ENCODE results near the gene TMEM242. TPM values are rescaled to one million over a fixed set of nuclear protein-coding genes. Genes with fewer than 3 reads are reported as not detected.

The TMEM242 gene
- total and polyA plus RNA-seq, 2 of the 4 experiments (the other 2 are of a cell fraction), result 2.3 to 4.6 TPM

GRCh38 chr6:157271911-157272310 is 51.4 kb downstream of the TMEM242 start:
- no peak overlapping the region; the same call in 1 of the 2 replicates for H3K23ac ChIP-seq (ENCODE audit: low read depth, low read length)
- intact Hi-C loops (cut with micrococcal nuclease), result loop anchor here (10.0 kb wide), 1 partner anchor 317 kb away; no protein-coding TSS in a partner anchor
- no peak overlapping the region for H2BK15ac ChIP-seq (ENCODE audit: low read depth, low read length)
- no peak overlapping the region for H3K4me3 ChIP-seq (ENCODE audit: insufficient read depth, low read depth, low read length)
- H3K27ac ChIP-seq (ENCODE audit: insufficient read depth, low read length), result no peak overlapping the region
- H4K8ac ChIP-seq (ENCODE audit: low read depth in 2 of 2, low read length in 2 of 2), result no peak overlapping the region
- POLR2A ChIA-PET (ENCODE audit: unreplicated experiment), result no interaction called here
- H2BK120ac ChIP-seq (ENCODE audit: low read depth, low read length), result no peak overlapping the region
- H2BK20ac ChIP-seq (ENCODE audit: low read depth, low read length), result no peak overlapping the region
- H3K9ac ChIP-seq (ENCODE audit: low read depth, low read length), result no peak overlapping the region
- no peak overlapping the region for H3K4me2 ChIP-seq (ENCODE audit: low read depth, low read length)
- dilution Hi-C loops (cut with HindIII; ENCODE audit: low sequenced_read_pairs, unreplicated experiment), result no loop called here
- no peak for TF ChIP-seq RFX5 (IDR thresholded peaks at IDR 0.05; ENCODE audit: low read depth, low read length)
- no peak for TF ChIP-seq USF2 (IDR thresholded peaks at IDR 0.05; ENCODE audit: low read depth, low read length)
- TF ChIP-seq ELK1 (IDR thresholded peaks at IDR 0.05; ENCODE audit: borderline replicate concordance, low read depth, low read length), result no peak
- no peak for TF ChIP-seq RCOR1 (IDR thresholded peaks at IDR 0.05; ENCODE audit: insufficient replicate concordance, low read length)
- TF ChIP-seq MAFK (IDR thresholded peaks at IDR 0.05; ENCODE audit: low read depth, low read length), result no peak
- no peak for TF ChIP-seq RAD21 (IDR thresholded peaks at IDR 0.05; ENCODE audit: low read length)
- no peak overlapping the region for H3K14ac ChIP-seq (replicated peaks; ENCODE audit: low read depth, low read length)
- no peak overlapping the region for H4K5ac ChIP-seq (ENCODE audit: low read depth, low read length)
- no peak overlapping the region for H3K18ac ChIP-seq (ENCODE audit: low read depth, low read length)
- no peak overlapping the region for H2AK9ac ChIP-seq (replicated peaks; ENCODE audit: low read depth, low read length, poor library complexity)
- CTCF ChIA-PET, result no interaction called here
- no peak for DNase-seq
- no TSS peak for BruUV-seq (replicated peaks)
- H2AFZ ChIP-seq (replicated peaks; ENCODE audit: low read length, poor library complexity), result no peak overlapping the region
- H2BK5ac ChIP-seq (ENCODE audit: low read depth, low read length, poor library complexity, severe bottlenecking), result no peak overlapping the region
- H3K36me3 ChIP-seq (ENCODE audit: control insufficient read depth, insufficient read depth, low read length), result no peaks in the 10 kb centered on the region
- no peak overlapping the region for H4K91ac ChIP-seq (ENCODE audit: insufficient read depth, low read depth, low read length)
- H2AK5ac ChIP-seq (ENCODE audit: low read depth, low read length), result no peak overlapping the region
- no peak for ATAC-seq (ENCODE audit: low read depth)
- H3K9me3 ChIP-seq (ENCODE audit: control insufficient read depth, insufficient read depth, low read length), result no peaks in the 10 kb centered on the region
- H4K20me1 ChIP-seq (ENCODE audit: insufficient read depth, low read length), result no peaks in the 10 kb centered on the region
- H3K27me3 ChIP-seq (ENCODE audit: control insufficient read depth, insufficient read depth, low read length), result peaks cover 3% of the 10 kb centered on the region; the same call in 1 of the 2 replicates
- no CpG with 5 or more reads among the region's 4 CpGs for WGBS, 2 experiments (ENCODE audit: extremely low coverage in 2 of 2, insufficient read length in 1 of 2)
- H3K4ac ChIP-seq (ENCODE audit: low read depth, low read length), result no peak overlapping the region
- peaks cover 8% of the 10 kb centered on the region for H3K4me1 ChIP-seq (ENCODE audit: control insufficient read depth, insufficient read depth, low read length)
- H3K79me1 ChIP-seq (ENCODE audit: low read depth in 1 of 2, low read length in 2 of 2), result peaks cover 0 to 4% of the 10 kb centered on the region in 2 experiments; a peak in 2 of 4 replicates
- peaks cover 3% of the 10 kb centered on the region; the same call in 1 of the 2 replicates for H3K9me1 ChIP-seq (ENCODE audit: insufficient read depth, low read length)
- no peak overlapping the region for H3K56ac ChIP-seq (ENCODE audit: extremely low read depth, insufficient read depth, low read length)
- in situ Hi-C loops (cut with MboI; ENCODE audit: low sequenced_read_pairs), result no loop called here
